K562 (cell line): ENCODE results near the gene SRPX. TPM values are rescaled to one million over a fixed set of nuclear protein-coding genes. Genes with fewer than 3 reads are reported as not detected.

Source experiments
- ATAC-seq: fragments of 200-7000 bp; cut with Tn5 transposase; 3 replicates; pipeline ENCODE4 v1.9.1; 2020; ENCODE audit warnings: moderate library complexity
- BruUV-seq: library from RNA; stranded (reverse); fragments of 400-500 nt; replicated peaks from 2 replicates; lab custom pipeline; 2021; lab: Mats Ljungman, UMichigan
- CTCF ChIA-PET: fragments of 300-600 bp; formaldehyde crosslinking; extraction: SDS; loops from one replicate; lab custom pipeline; 2021; ENCODE audit warnings: low intra/inter-chr PET ratio; lab: Yijun Ruan, JAX
- POLR2A ChIA-PET: fragments of 300-600, 350-650 bp; sonication (Branson Sonifier 250); formaldehyde crosslinking; extraction: SDS; loops from one replicate; lab custom pipeline; 2021; ENCODE audit warnings: antibody characterized with exemption, inconsistent platforms; lab: Yijun Ruan, JAX
- DNase-seq, 4 experiments: peaks; one replicate each; pipeline versions ENCODE4 v3.0.0 to v3.0.0-alpha.2; 2011 to 2018; ENCODE audit warnings: low spot score in 3 of 4, mixed read lengths in 3 of 4; ENCODE audit errors: extremely low read depth in 1 of 4
- FAIRE-seq: peaks from 2 replicates; lab custom pipeline; 2011; peaks lifted over from hg19 to GRCh38; lab: Jason Lieb, UNC
- H2AFZ ChIP-seq: 2 replicates; pipeline ENCODE4 v1.6.0; 2011; ENCODE audit warnings: low read depth, low read length, control low read depth, inconsistent platforms
- H3K27ac ChIP-seq: fragments of 200-600 bp; 3 replicates; pipeline ENCODE4 v1.8.0; 2011; ENCODE audit warnings: low read depth, mild to moderate bottlenecking, control low read depth, inconsistent platforms, low read length, moderate library complexity, mixed read lengths; ENCODE audit errors: extremely low read depth
- H3K27me3 ChIP-seq, 2 experiments: fragments of 300-600 bp in 1 of 2; 2 replicates in 1 of 2; 3 replicates in 1 of 2; pipeline versions ENCODE4 v1.6.0 to v1.8.0; 2011; ENCODE audit warnings: inconsistent platforms in 2 of 2, low read length in 2 of 2, mild to moderate bottlenecking in 1 of 2, mixed read lengths in 1 of 2, moderate library complexity in 1 of 2; ENCODE audit not compliant: control insufficient read depth in 2 of 2, insufficient read depth in 2 of 2
- H3K36me3 ChIP-seq: fragments of 300-600 bp; 3 replicates; pipeline ENCODE4 v1.8.0; 2011; ENCODE audit warnings: mild to moderate bottlenecking, low read length, inconsistent platforms; ENCODE audit not compliant: control insufficient read depth, insufficient read depth
- H3K4me1 ChIP-seq, 2 experiments: fragments of 200-600 bp in 1 of 2; replicated peaks in 1 of 2; 2 replicates in 1 of 2; 3 replicates in 1 of 2; pipeline versions ENCODE4 v1.5.1 to v1.8.0; 2011; ENCODE audit warnings: inconsistent platforms in 2 of 2, low read length in 2 of 2, mild to moderate bottlenecking in 1 of 2, mixed read lengths in 1 of 2, moderate library complexity in 1 of 2; ENCODE audit not compliant: control insufficient read depth in 2 of 2, insufficient read depth in 2 of 2
- H3K4me2 ChIP-seq: 2 replicates; pipeline ENCODE4 v1.6.1; 2011; ENCODE audit warnings: low read length, control low read depth, inconsistent platforms, mixed read lengths; ENCODE audit not compliant: insufficient read depth
- H3K4me3 ChIP-seq: fragments of 200-600 bp; sonication (generic), shearing (Covaris generic); 2 replicates; pipeline ENCODE4 v1.5.1; 2016; ENCODE audit warnings: control low read depth, inconsistent platforms
- H3K79me2 ChIP-seq: fragments of 200-600 bp; 3 replicates; pipeline ENCODE4 v1.8.0; 2011; ENCODE audit warnings: low read length, inconsistent platforms; ENCODE audit not compliant: control insufficient read depth, insufficient read depth
- H3K9ac ChIP-seq, 2 experiments: 2 replicates each; pipeline versions ENCODE4 v1.6.0 to v1.6.1; 2011; ENCODE audit warnings: low read depth in 2 of 2, low read length in 2 of 2, control low read depth in 1 of 2, inconsistent platforms in 1 of 2, mild to moderate bottlenecking in 1 of 2, mixed read lengths in 1 of 2; ENCODE audit not compliant: insufficient read depth in 1 of 2
- H3K9me1 ChIP-seq: one replicate; pipeline ENCODE4 v1.6.0; 2011; ENCODE audit warnings: inconsistent platforms, mild to moderate bottlenecking, low read length, moderate library complexity; ENCODE audit not compliant: control insufficient read depth, insufficient read depth
- H3K9me3 ChIP-seq: replicated peaks from 2 replicates; pipeline ENCODE4 v1.5.1; 2011; ENCODE audit warnings: low read depth, low read length, inconsistent platforms; ENCODE audit not compliant: control insufficient read depth, insufficient read depth
- H4K20me1 ChIP-seq: replicated peaks from 2 replicates; pipeline ENCODE4 v1.6.1; 2011; ENCODE audit warnings: low read length, inconsistent platforms, mixed read lengths; ENCODE audit not compliant: control insufficient read depth, insufficient read depth
- ARID1B ChIP-seq: fragments of 450-650 bp; IDR thresholded peaks from 2 replicates; pipeline ENCODE4 v1.6.1; 2016; ENCODE audit warnings: antibody characterized with exemption, mild to moderate bottlenecking, inconsistent platforms
- CCNT2 ChIP-seq: IDR thresholded peaks from 2 replicates; pipeline ENCODE4 v1.6.1; 2011; ENCODE audit warnings: borderline replicate concordance, low read depth, mild to moderate bottlenecking, moderate library complexity, mixed read lengths, low read length; ENCODE audit not compliant: insufficient read length; ENCODE audit errors: extremely low read depth
- CEBPG ChIP-seq, 3 experiments: fragments of 200-800 bp in 1 of 3; sonication (Bioruptor generic) in 1 of 3; sonication (generic) in 1 of 3; formaldehyde crosslinking in 1 of 3; IDR thresholded peaks in 2 of 3; conservative IDR thresholded peaks in 1 of 3; 2 replicates each; pipeline versions ENCODE4 v1.6.1 to v1.8.0; 2016 to 2022; ENCODE audit warnings: missing compliant biosample characterization in 2 of 3, missing genetic modification characterization in 2 of 3, mild to moderate bottlenecking in 1 of 3, missing genetic modification reagents in 1 of 3
- DPF2 ChIP-seq: fragments of 450-650 bp; IDR thresholded peaks from 2 replicates; pipeline ENCODE4 v1.6.1; 2016
- FOSL1 ChIP-seq: fragments of 200-800 bp; sonication (Bioruptor generic); conservative IDR thresholded peaks from 2 replicates; pipeline ENCODE4 v1.6.1; 2016; ENCODE audit warnings: missing genetic modification characterization, missing compliant biosample characterization
- MAZ ChIP-seq, 2 experiments: fragments of 450-650 bp in 1 of 2; sonication (generic) in 1 of 2; formaldehyde crosslinking; IDR thresholded peaks in 1 of 2; conservative IDR thresholded peaks in 1 of 2; 2 replicates each; pipeline versions ENCODE4 v1.4.0 to v1.5.0; 2020; ENCODE audit warnings: mild to moderate bottlenecking in 1 of 2, missing genetic modification reagents in 1 of 2
- SOX6 ChIP-seq: fragments of 450-650 bp; IDR thresholded peaks from 2 replicates; pipeline ENCODE4 v1.6.1; 2014; ENCODE audit warnings: mild to moderate bottlenecking
- TCF3 ChIP-seq: sonication (generic); formaldehyde crosslinking; IDR thresholded peaks from 2 replicates; pipeline ENCODE4 v1.4.0; 2020; ENCODE audit warnings: mild to moderate bottlenecking, missing genetic modification reagents
- TEAD4 ChIP-seq, 2 experiments: sonication (generic) in 1 of 2; formaldehyde crosslinking in 1 of 2; IDR thresholded peaks; 2 replicates each; pipeline versions ENCODE4 v1.6.1 to v1.8.0; 2012 to 2022; ENCODE audit warnings: borderline replicate concordance in 1 of 2, inconsistent platforms in 1 of 2, low read length in 1 of 2, mild to moderate bottlenecking in 1 of 2, missing genetic modification reagents in 1 of 2
- TRIM24 ChIP-seq, 2 experiments: fragments of 450-650 bp; IDR thresholded peaks; 2 replicates each; pipeline ENCODE4 v1.6.1; 2016
- ZFP1 ChIP-seq: fragments of 450-650 bp; formaldehyde crosslinking; IDR thresholded peaks from 2 replicates; pipeline ENCODE4 v1.4.0; 2020; ENCODE audit warnings: mild to moderate bottlenecking, mixed read lengths
- ZNF263 ChIP-seq: sonication (generic); formaldehyde crosslinking; IDR thresholded peaks from 2 replicates; pipeline ENCODE4 v1.8.0; 2022; ENCODE audit warnings: mild to moderate bottlenecking, missing genetic modification reagents, borderline replicate concordance
- ZNF717 ChIP-seq: fragments of 250-450 bp; sonication (Bioruptor Pico); IDR thresholded peaks from 2 replicates; pipeline ENCODE4 v1.5.0; 2021
- WGBS: fragments of 100-300 bp; shearing (Covaris generic); methylation state at CpG from one replicate; pipeline ENCODE4 v1.1.6; 2016; ENCODE audit warnings: low coverage, mixed read lengths; ENCODE audit not compliant: insufficient coverage; ENCODE audit errors: missing lambda C conversion rate; 5-methylcytosine and 5-hydroxymethylcytosine counted together
- in situ Hi-C: fragments of 300-500 bp; cut with MboI; formaldehyde crosslinking; loops from 4 replicates; pipeline ENCODE4 v1.15.0; 2018; ENCODE audit warnings: inconsistent platforms, mixed read lengths
- intact Hi-C: fragments of 100-400 bp; cut with micrococcal nuclease; formaldehyde crosslinking; loops from 2 replicates; pipeline ENCODE4 v1.14.2; 2022
- polyA plus RNA-seq, 8 experiments: library from polyadenylated mRNA; depleted of rRNA in 4 of 8; stranded (reverse) in 5 of 8; unstranded in 3 of 8; fragments of >200 nt; fragmentation: Nextera tagmentation in 2 of 8; fragmentation: Illumina TruSeq in 1 of 8; extraction: Ambion mirVana in 2 of 8; extraction: Trizol in 1 of 8; gene quantifications; 2 replicates each; pipeline versions ENCODE4 v1.2.1 to v1.2.3, GENCODE V29; 2011 to 2014; ENCODE audit warnings: inconsistent platforms in 1 of 8, missing spikeins in 1 of 8
- total RNA-seq, 7 experiments: library from RNA; depleted of rRNA in 6 of 7; stranded (reverse); fragments of >200 nt in 6 of 7; fragmentation: Illumina TruSeq in 2 of 7; extraction: Trizol in 2 of 7; gene quantifications; 2 replicates each; pipeline versions ENCODE4 v1.2.1 to v1.2.3, GENCODE V29; 2011 to 2021; ENCODE audit warnings: low replicate concordance in 1 of 7
- TF ChIP-seq, protein P1 (sequence below): fragments of 250-450 bp; sonication (Bioruptor Pico); IDR thresholded peaks from 2 replicates; pipeline ENCODE4 v1.8.0; 2022; ENCODE audit warnings: inconsistent platforms
- TF ChIP-seq, protein P2 (sequence below): fragments of 250-450 bp; sonication (Bioruptor Pico); IDR thresholded peaks from 2 replicates; pipeline ENCODE4 v1.5.0; 2021
- TF ChIP-seq, protein P3 (sequence below), 2 experiments: fragments of 450-650 bp in 1 of 2; sonication (generic) in 1 of 2; formaldehyde crosslinking in 1 of 2; IDR thresholded peaks in 1 of 2; conservative IDR thresholded peaks in 1 of 2; 2 replicates each; pipeline versions ENCODE4 v1.6.1 to v1.8.1; 2016 to 2023; ENCODE audit warnings: mild to moderate bottlenecking in 2 of 2, moderate library complexity in 2 of 2, inconsistent platforms in 1 of 2, missing genetic modification reagents in 1 of 2

Gene SRPX
- total and polyA plus RNA-seq, 9 of the 15 experiments (the other 6 are each of a cell fraction or from before 2014, with no cell fraction given), result 0.11 to 0.77 (median 0.38) TPM; not detected in 2

DNA sequence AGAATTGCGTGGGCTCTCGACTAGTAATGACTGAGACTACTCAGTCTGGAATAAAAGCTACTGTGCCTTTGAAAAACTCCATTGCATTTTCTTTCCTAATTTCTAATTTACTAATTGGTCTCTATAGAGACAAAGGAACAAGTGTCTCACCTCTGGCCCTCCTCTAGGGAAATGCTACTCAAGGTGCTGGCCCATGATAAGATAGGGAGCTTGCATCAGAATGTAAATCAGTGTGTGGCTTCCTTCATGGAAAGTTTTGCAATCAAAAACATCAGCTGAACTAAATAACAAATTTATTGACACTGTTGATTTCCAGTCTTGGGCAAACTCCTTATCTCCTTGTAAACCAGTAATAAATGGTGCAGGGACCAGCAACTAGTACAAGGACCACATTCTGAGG, 81.8 kb downstream of the SRPX start:
- Histone ChIP-seq H3K79me2 (no peaks in the 10 kb centered on the region), H3K9ac (no peak overlapping the region), H4K20me1 (no peaks in the 10 kb centered on the region), H3K27ac (no peak overlapping the region), H2AFZ (no peak overlapping the region), H3K27me3 (no peaks in the 10 kb centered on the region), H3K36me3 (no peaks in the 10 kb centered on the region), H3K9me3 (no peaks in the 10 kb centered on the region), H3K4me3 (no peak overlapping the region), H3K4me2 (no peak overlapping the region), H3K4me1 (no peaks in the 10 kb centered on the region), H3K9me1 (no peaks in the 10 kb centered on the region)
- in situ Hi-C loops, result no loop called here
- no peak for FAIRE-seq
- ChIA-PET CTCF (no interaction called here), POLR2A (interaction anchor here (0.7 kb wide), 1 partner anchor 17 kb away, joined by 3 read pairs; no protein-coding TSS in a partner anchor)
- 0% methylated on average over 2 of the region's 2 CpGs for WGBS
- intact Hi-C loops, result no loop called here
- BruUV-seq, result no TSS peak
- ATAC-seq, result no peak
- peak in 3 of 4 experiments; percentile 5 to 18 (median 6) for DNase-seq
- TF ChIP-seq MAZ (CRISPR knock-in tag; conservative IDR thresholded peaks at IDR 0.05 in 1 of 2, IDR thresholded peaks at IDR 0.05 in 1 of 2) (no peak), ZNF717 (CRISPR knock-in tag) (no peak), CEBPG (CRISPR knock-in tag; IDR thresholded peaks at IDR 0.05) (no peak), CEBPG (tag; conservative IDR thresholded peaks at IDR 0.05 in 1 of 2, IDR thresholded peaks at IDR 0.05 in 1 of 2) (peak; percentile 64 to 84), DPF2 (peak; percentile 23; the same call in 1 of the 2 replicates), TEAD4 (IDR thresholded peaks at IDR 0.05; ENCODE audit: low read length) (peak; percentile 76), TEAD4 (CRISPR knock-in tag; IDR thresholded peaks at IDR 0.05; ENCODE audit: borderline replicate concordance) (no peak), ZNF263 (CRISPR knock-in tag) (no peak), FOSL1 (peak; percentile 65), SOX6 (0 out of 2 replicates have a peak, but pooled peaks have one; percentile 23), TCF3 (CRISPR knock-in tag) (0 out of 2 replicates have a peak, but pooled peaks have one; percentile 21), TRIM24 (IDR thresholded peaks at IDR 0.05) (peak in 1 of 2 experiments; percentile 23; a peak in 1 of 4 replicates), ZFP1 (CRISPR knock-in tag) (no peak), CCNT2 (peak; percentile 26), ARID1B (peak; percentile 78)
- TF ChIP-seq, protein P1, sequence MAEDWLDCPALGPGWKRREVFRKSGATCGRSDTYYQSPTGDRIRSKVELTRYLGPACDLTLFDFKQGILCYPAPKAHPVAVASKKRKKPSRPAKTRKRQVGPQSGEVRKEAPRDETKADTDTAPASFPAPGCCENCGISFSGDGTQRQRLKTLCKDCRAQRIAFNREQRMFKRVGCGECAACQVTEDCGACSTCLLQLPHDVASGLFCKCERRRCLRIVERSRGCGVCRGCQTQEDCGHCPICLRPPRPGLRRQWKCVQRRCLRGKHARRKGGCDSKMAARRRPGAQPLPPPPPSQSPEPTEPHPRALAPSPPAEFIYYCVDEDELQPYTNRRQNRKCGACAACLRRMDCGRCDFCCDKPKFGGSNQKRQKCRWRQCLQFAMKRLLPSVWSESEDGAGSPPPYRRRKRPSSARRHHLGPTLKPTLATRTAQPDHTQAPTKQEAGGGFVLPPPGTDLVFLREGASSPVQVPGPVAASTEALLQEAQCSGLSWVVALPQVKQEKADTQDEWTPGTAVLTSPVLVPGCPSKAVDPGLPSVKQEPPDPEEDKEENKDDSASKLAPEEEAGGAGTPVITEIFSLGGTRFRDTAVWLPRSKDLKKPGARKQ (CRISPR knock-in tag), result no peak
- TF ChIP-seq, protein P2, sequence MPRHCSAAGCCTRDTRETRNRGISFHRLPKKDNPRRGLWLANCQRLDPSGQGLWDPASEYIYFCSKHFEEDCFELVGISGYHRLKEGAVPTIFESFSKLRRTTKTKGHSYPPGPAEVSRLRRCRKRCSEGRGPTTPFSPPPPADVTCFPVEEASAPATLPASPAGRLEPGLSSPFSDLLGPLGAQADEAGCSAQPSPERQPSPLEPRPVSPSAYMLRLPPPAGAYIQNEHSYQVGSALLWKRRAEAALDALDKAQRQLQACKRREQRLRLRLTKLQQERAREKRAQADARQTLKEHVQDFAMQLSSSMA (CRISPR knock-in tag), result no peak
- TF ChIP-seq, protein P3, sequence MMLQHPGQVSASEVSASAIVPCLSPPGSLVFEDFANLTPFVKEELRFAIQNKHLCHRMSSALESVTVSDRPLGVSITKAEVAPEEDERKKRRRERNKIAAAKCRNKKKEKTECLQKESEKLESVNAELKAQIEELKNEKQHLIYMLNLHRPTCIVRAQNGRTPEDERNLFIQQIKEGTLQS (IDR thresholded peaks at IDR 0.05), result peak; percentile 47; the same call in 1 of the 2 replicates
- TF ChIP-seq, protein P3 (CRISPR knock-in tag; conservative IDR thresholded peaks at IDR 0.05), result no peak
